CD14-positive monocyte (primary cell): ENCODE results near the gene OAT. TPM values are rescaled to one million over a fixed set of nuclear protein-coding genes. Genes with fewer than 3 reads are reported as not detected.

Source experiments
- DNase-seq, 3 donors: peaks; one replicate each; pipeline ENCODE4 v3.0.0-alpha.2; 2011 to 2022
- H2AFZ ChIP-seq: 2 replicates; pipeline ENCODE4 v1.6.0; 2012; ENCODE audit warnings: mild to moderate bottlenecking, low read depth, low read length, inconsistent platforms; ENCODE audit not compliant: insufficient read depth, poor library complexity, severe bottlenecking
- H3K27ac ChIP-seq, 2 donors: 1 replicate in 1 of 2; 2 replicates in 1 of 2; pipeline ENCODE4 v1.5.1; 2012 to 2013; ENCODE audit warnings: low read length in 2 of 2, control low read depth in 1 of 2, inconsistent platforms in 1 of 2, low read depth in 1 of 2, mild to moderate bottlenecking in 1 of 2
- H3K27me3 ChIP-seq, 2 donors: one replicate each; pipeline versions ENCODE4 v1.6.0 to v1.6.1; 2011 to 2013; ENCODE audit warnings: low read length in 2 of 2; ENCODE audit not compliant: control insufficient read depth in 2 of 2, insufficient read depth in 2 of 2
- H3K36me3 ChIP-seq, 2 donors: replicated peaks in 1 of 2; 1 replicate in 1 of 2; 2 replicates in 1 of 2; pipeline versions ENCODE4 v1.5.1 to v1.6.1; 2012 to 2013; ENCODE audit warnings: low read length in 2 of 2, control low read depth in 1 of 2, inconsistent platforms in 1 of 2, mild to moderate bottlenecking in 1 of 2; ENCODE audit not compliant: insufficient read depth in 2 of 2, control insufficient read depth in 1 of 2
- H3K4me1 ChIP-seq, 2 donors: 1 replicate in 1 of 2; 2 replicates in 1 of 2; pipeline versions ENCODE4 v1.5.1 to v1.6.1; 2012 to 2013; ENCODE audit warnings: low read length in 2 of 2, control low read depth in 1 of 2, inconsistent platforms in 1 of 2, mild to moderate bottlenecking in 1 of 2, moderate library complexity in 1 of 2; ENCODE audit not compliant: insufficient read depth in 2 of 2, control insufficient read depth in 1 of 2
- H3K4me2 ChIP-seq: replicated peaks from 2 replicates; pipeline ENCODE3; 2012; ENCODE audit warnings: low read length, moderate library complexity, mild to moderate bottlenecking; ENCODE audit not compliant: poor library complexity, severe bottlenecking; ENCODE audit errors: extremely low read depth
- H3K4me3 ChIP-seq, 3 experiments: fragments of 200-600 bp in 1 of 3; sonication (generic) in 1 of 3; replicated peaks in 1 of 3; 1 replicate in 2 of 3; 2 replicates in 1 of 3; pipeline ENCODE4 v1.5.1; 2011 to 2013; ENCODE audit warnings: low read length in 3 of 3, mild to moderate bottlenecking in 3 of 3, control low read depth in 2 of 3, low read depth in 2 of 3, inconsistent platforms in 1 of 3, moderate library complexity in 1 of 3
- H3K79me2 ChIP-seq: 2 replicates; pipeline ENCODE4 v1.6.0; 2012; ENCODE audit warnings: mild to moderate bottlenecking, control low read depth, inconsistent platforms, low read length, moderate library complexity; ENCODE audit not compliant: insufficient read depth
- H3K9ac ChIP-seq: 2 replicates; pipeline ENCODE4 v1.6.0; 2017; ENCODE audit warnings: low read length, mild to moderate bottlenecking; ENCODE audit not compliant: insufficient read depth, poor library complexity, severe bottlenecking
- H3K9me3 ChIP-seq, 2 donors: replicated peaks in 1 of 2; 1 replicate in 1 of 2; 2 replicates in 1 of 2; pipeline versions ENCODE4 v1.5.1 to v1.6.1; 2012 to 2013; ENCODE audit warnings: low read length in 2 of 2, control low read depth in 1 of 2; ENCODE audit not compliant: control insufficient read depth in 1 of 2, insufficient read depth in 1 of 2
- H4K20me1 ChIP-seq: 2 replicates; pipeline ENCODE4 v1.6.0; 2012; ENCODE audit warnings: mild to moderate bottlenecking, low read length, control low read depth, moderate library complexity; ENCODE audit not compliant: insufficient read depth
- H3K27ac Mint-ChIP-seq, 7 donors: one replicate each; pipeline ENCODE4 v1.8.0; 2020; ENCODE audit warnings: mild to moderate bottlenecking in 7 of 7, mixed read lengths in 7 of 7, moderate library complexity in 6 of 7, inconsistent platforms in 2 of 7
- H3K27me3 Mint-ChIP-seq, 3 donors: one replicate each; pipeline ENCODE4 v1.8.0; 2021 to 2022; ENCODE audit warnings: low read depth in 3 of 3, mild to moderate bottlenecking in 3 of 3, mixed read lengths in 3 of 3, moderate library complexity in 3 of 3, inconsistent platforms in 1 of 3
- H3K36me3 Mint-ChIP-seq, 2 donors: one replicate each; pipeline ENCODE4 v1.8.0; 2020; ENCODE audit warnings: mixed read lengths in 2 of 2, inconsistent platforms in 1 of 2, mild to moderate bottlenecking in 1 of 2
- H3K4me1 Mint-ChIP-seq: one replicate; pipeline ENCODE4 v1.8.0; 2020; ENCODE audit warnings: mild to moderate bottlenecking, mixed read lengths
- H3K4me3 Mint-ChIP-seq, 2 donors: one replicate each; pipeline ENCODE4 v1.8.0; 2020; ENCODE audit warnings: mild to moderate bottlenecking in 2 of 2, mixed read lengths in 2 of 2, moderate library complexity in 1 of 2
- H3K9me3 Mint-ChIP-seq, 7 donors: one replicate each; pipeline ENCODE4 v1.8.0; 2020 to 2022; ENCODE audit warnings: mixed read lengths in 7 of 7, mild to moderate bottlenecking in 6 of 7, moderate library complexity in 6 of 7, inconsistent platforms in 2 of 7
- CTCF ChIP-seq: fragments of 200-600 bp; IDR thresholded peaks from one replicate; pipeline ENCODE4 v1.8.0; 2022; ENCODE audit warnings: antibody characterized with exemption, mild to moderate bottlenecking
- WGBS: methylation state at CpG from one replicate; pipeline ENCODE4 v1.1.5; 2013; ENCODE audit warnings: missing lambda C conversion rate; ENCODE audit not compliant: insufficient coverage; 5-methylcytosine and 5-hydroxymethylcytosine counted together
- intact Hi-C, 2 donors: fragments of 100-400 bp; cut with micrococcal nuclease; formaldehyde crosslinking; loops; one replicate each; pipeline versions ENCODE4 v1.15.0 to v1.15.1; 2023
- polyA plus RNA-seq, 3 donors: library from polyadenylated mRNA; depleted of rRNA in 1 of 3; unstranded in 2 of 3; stranded (reverse) in 1 of 3; fragments of 300-500 nt in 2 of 3; fragments of >200 nt in 1 of 3; fragmentation: Illumina TruSeq in 2 of 3; gene quantifications; 1 replicate in 2 of 3; 2 replicates in 1 of 3; pipeline ENCODE4 v1.2.3, GENCODE V29; 2012 to 2021

Gene OAT
- polyA plus RNA-seq, 3 donors: 83.5 to 89.6 (median 87.3) TPM

- no peak overlapping the region for H3K4me3 ChIP-seq
- peaks cover 17 to 24% (median 21%) of the 10 kb centered on the region in 3 donors for H3K27me3 Mint-ChIP-seq
- no peak overlapping the region for H3K9ac ChIP-seq
- H3K36me3 Mint-ChIP-seq: peaks cover 0 to 7% of the 10 kb centered on the region in 2 donors
- H3K27ac Mint-ChIP-seq: no peak overlapping the region
- peaks cover 0 to 18% of the 10 kb centered on the region in 2 donors for H3K4me1 ChIP-seq
- H3K4me2 ChIP-seq: no peak overlapping the region
- intact Hi-C loops: no loop called here
- peaks cover 2 to 10% (median 6%) of the 10 kb centered on the region in 7 donors for H3K9me3 Mint-ChIP-seq
- H3K27me3 ChIP-seq: no peaks in the 10 kb centered on the region
- H4K20me1 ChIP-seq: no peaks in the 10 kb centered on the region
- no peak for TF ChIP-seq CTCF
- peaks cover 24% of the 10 kb centered on the region for H3K4me1 Mint-ChIP-seq
- H3K36me3 ChIP-seq: no peaks in the 10 kb centered on the region
- no peaks in the 10 kb centered on the region for H3K79me2 ChIP-seq
- H3K27ac ChIP-seq: no peak overlapping the region
- 100% methylated on average over 1 of the region's 4 CpGs for WGBS
- H3K4me3 Mint-ChIP-seq: no peak overlapping the region
- peaks cover 4 to 6% of the 10 kb centered on the region in 2 donors for H3K9me3 ChIP-seq
- H2AFZ ChIP-seq: no peak overlapping the region
- DNase-seq: no peak
Measured at GRCh38 chr10:124369066-124369465, 49.7 kb downstream of the OAT start.

GRCh38 chr10:124367936-124368335, 50.8 kb downstream of the OAT start:
- Mint-ChIP-seq H3K27me3 (peaks cover 17 to 24% (median 23%) of the 10 kb centered on the region in 3 donors), H3K27ac (no peak overlapping the region), H3K9me3 (peaks cover 2 to 10% (median 6%) of the 10 kb centered on the region in 7 donors), H3K4me3 (no peak overlapping the region), H3K4me1 (peaks cover 24% of the 10 kb centered on the region), H3K36me3 (peaks cover 0 to 7% of the 10 kb centered on the region in 2 donors)
- peaks cover 0 to 18% of the 10 kb centered on the region in 2 donors for H3K4me1 ChIP-seq
- no peak overlapping the region for H3K9ac ChIP-seq
- no peaks in the 10 kb centered on the region for H3K27me3 ChIP-seq
- no peak for DNase-seq
- H3K9me3 ChIP-seq: peaks cover 4 to 6% of the 10 kb centered on the region in 2 donors
- no peak overlapping the region for H2AFZ ChIP-seq
- H3K79me2 ChIP-seq: no peaks in the 10 kb centered on the region
- H3K27ac ChIP-seq: no peak overlapping the region
- TF ChIP-seq CTCF: no peak
- H3K4me3 ChIP-seq: no peak overlapping the region
- H3K36me3 ChIP-seq: no peaks in the 10 kb centered on the region
- no peaks in the 10 kb centered on the region for H4K20me1 ChIP-seq
- WGBS: 85% methylated on average over 18 of the region's 18 CpGs
- intact Hi-C loops: no loop called here
- H3K4me2 ChIP-seq: no peak overlapping the region
